ENCODE data around the gene MCU. TPM values are rescaled to one million over a fixed set of nuclear protein-coding genes. Genes with fewer than 3 reads are reported as not detected.

The MCU gene
- total RNA-seq, 4 donors from 2014 or later, result 13.2 to 29.8 (median 16.3) TPM

DNA sequence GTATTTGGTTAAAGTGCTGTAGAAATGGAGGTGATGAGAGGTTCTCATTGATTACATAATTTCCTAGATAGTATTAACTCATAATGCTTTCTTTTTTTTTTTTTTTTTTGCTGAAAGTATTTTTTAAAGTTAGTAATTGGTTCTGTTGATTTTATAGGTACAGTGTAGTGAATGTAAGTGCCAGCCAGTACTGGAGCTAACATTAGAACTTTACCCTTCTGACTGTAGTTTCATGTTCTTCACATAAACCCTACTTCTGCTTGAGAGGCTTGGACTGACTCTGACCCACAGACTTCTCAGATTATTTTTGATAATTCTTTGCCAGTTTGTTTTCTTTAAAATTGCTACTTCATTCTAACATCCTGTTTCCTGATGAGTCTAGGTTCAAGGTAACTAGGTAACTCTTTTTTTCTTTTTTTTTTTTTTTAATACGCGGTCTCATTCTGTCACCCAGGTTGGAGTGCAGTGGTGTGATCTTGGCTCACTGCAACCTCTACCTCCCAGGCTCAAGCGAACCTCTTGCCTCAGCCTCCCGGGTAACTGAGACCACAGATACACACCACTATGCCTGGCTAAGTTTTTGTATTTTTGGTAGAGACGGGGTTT, 109.4 kb downstream of the MCU start:
- ATAC-seq (ENCODE audit: low FRiP score), result no peak
- TF ChIP-seq, protein P1, sequence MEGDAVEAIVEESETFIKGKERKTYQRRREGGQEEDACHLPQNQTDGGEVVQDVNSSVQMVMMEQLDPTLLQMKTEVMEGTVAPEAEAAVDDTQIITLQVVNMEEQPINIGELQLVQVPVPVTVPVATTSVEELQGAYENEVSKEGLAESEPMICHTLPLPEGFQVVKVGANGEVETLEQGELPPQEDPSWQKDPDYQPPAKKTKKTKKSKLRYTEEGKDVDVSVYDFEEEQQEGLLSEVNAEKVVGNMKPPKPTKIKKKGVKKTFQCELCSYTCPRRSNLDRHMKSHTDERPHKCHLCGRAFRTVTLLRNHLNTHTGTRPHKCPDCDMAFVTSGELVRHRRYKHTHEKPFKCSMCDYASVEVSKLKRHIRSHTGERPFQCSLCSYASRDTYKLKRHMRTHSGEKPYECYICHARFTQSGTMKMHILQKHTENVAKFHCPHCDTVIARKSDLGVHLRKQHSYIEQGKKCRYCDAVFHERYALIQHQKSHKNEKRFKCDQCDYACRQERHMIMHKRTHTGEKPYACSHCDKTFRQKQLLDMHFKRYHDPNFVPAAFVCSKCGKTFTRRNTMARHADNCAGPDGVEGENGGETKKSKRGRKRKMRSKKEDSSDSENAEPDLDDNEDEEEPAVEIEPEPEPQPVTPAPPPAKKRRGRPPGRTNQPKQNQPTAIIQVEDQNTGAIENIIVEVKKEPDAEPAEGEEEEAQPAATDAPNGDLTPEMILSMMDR (IDR thresholded peaks at IDR 0.05), result no peak

GRCh38 chr10:72802332-72802731, 110.4 kb downstream of the MCU start:
- ATAC-seq (ENCODE audit: low FRiP score) (no peak), DNase-seq (ENCODE audit: low spot score) (no peak)
- TF ChIP-seq, protein P1 (IDR thresholded peaks at IDR 0.05), result no peak

More for the DNA sequence above, 109.4 kb downstream of the MCU start:
- DNase-seq (ENCODE audit: low spot score), result no peak

- TF ChIP-seq, protein P1 (IDR thresholded peaks at IDR 0.05), result no peak
- no peak for DNase-seq (ENCODE audit: low spot score)
- peak; percentile 75 for ATAC-seq (ENCODE audit: low FRiP score)
Measured at GRCh38 chr10:72802763-72803505, 111.0 kb downstream of the MCU start.

DNA sequence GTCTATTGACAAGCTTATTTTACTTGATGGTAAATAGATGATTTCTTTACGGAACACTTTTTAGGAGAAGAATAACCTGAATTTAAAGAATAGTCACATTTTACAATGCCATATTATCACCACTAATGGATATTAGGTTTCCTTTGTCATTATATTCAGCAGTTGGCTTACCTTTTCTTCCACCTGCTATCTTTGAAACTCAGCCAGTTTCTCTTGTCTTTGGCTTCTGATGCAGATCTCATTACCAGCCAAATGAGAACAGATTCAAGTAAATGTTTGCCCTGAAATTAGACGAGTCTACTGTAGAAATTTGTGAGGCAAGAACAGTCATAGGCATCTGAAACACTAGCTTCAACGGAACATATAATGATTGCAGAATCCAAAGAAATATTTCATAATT, 116.1 kb downstream of the MCU start:
- DNase-seq (ENCODE audit: low spot score), result no peak
- ATAC-seq (ENCODE audit: low FRiP score), result no peak
- TF ChIP-seq, protein P1 (IDR thresholded peaks at IDR 0.05), result no peak

DNA sequence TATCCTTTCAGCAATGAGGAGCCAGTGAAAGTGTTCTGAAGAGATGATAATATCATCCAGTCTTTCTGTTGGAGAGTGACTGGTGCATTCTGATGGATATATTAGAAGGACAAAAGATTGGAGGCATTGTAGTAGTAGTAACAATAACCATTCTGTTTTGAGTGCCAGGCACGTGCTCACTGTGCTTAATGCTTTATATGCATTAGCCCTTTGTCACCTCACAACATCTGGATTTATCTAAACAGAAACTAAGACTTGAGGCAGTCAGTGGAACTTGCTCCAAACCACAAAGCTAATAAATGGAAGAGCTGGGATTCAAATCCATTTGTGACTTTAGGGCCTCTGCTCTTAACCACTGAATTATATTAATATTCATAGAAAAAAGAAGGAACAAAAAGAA, 117.1 kb downstream of the MCU start:
- no peak for DNase-seq (ENCODE audit: low spot score)
- TF ChIP-seq, protein P1 (IDR thresholded peaks at IDR 0.05), result no peak
- ATAC-seq (ENCODE audit: low FRiP score), result no peak

GRCh38 chr10:72810976-72811375, 119.0 kb downstream of the MCU start:
- ATAC-seq (ENCODE audit: low FRiP score) (no peak), DNase-seq (ENCODE audit: low spot score) (no peak)
- TF ChIP-seq, protein P1 (IDR thresholded peaks at IDR 0.05), result no peak

- DNase-seq (ENCODE audit: low spot score) (no peak), ATAC-seq (ENCODE audit: low FRiP score) (no peak)
- TF ChIP-seq, protein P1 (IDR thresholded peaks at IDR 0.05), result no peak
Measured at GRCh38 chr10:72812415-72812752, 120.4 kb downstream of the MCU start.
